Memory B cell (primary cell): Measurements from ENCODE around the gene RIBC2.

ENCODE experiments used
- ATAC-seq: fragments of 150-1000 bp; cut with Tn5 transposase; 2 replicates; pipeline ENCODE4 v1.10.0; 2021; ENCODE audit warnings: low read depth, mild to moderate bottlenecking, moderate library complexity
- DNase-seq, 2 donors: peaks; one replicate each; pipeline ENCODE4 v3.0.0; 2022; ENCODE audit warnings: low spot score in 2 of 2
- H3K27ac Mint-ChIP-seq: one replicate; pipeline ENCODE4 v1.8.0; 2022; ENCODE audit warnings: mild to moderate bottlenecking, moderate library complexity, mixed read lengths
- H3K27me3 Mint-ChIP-seq: one replicate; pipeline ENCODE4 v1.8.0; 2022; ENCODE audit warnings: mixed read lengths
- H3K36me3 Mint-ChIP-seq: one replicate; pipeline ENCODE4 v1.8.0; 2022; ENCODE audit warnings: mild to moderate bottlenecking, mixed read lengths
- H3K4me1 Mint-ChIP-seq: one replicate; pipeline ENCODE4 v1.8.0; 2022; ENCODE audit warnings: mixed read lengths
- H3K4me3 Mint-ChIP-seq: one replicate; pipeline ENCODE4 v1.8.0; 2022; ENCODE audit warnings: mild to moderate bottlenecking, moderate library complexity, mixed read lengths
- H3K9me3 Mint-ChIP-seq: one replicate; pipeline ENCODE4 v1.8.0; 2022; ENCODE audit warnings: mixed read lengths

Gene RIBC2

GRCh38 chr22:45480717-45481116, 67.2 kb downstream of the RIBC2 start:
- no peak for DNase-seq
- Mint-ChIP-seq H3K36me3 (no peaks in the 10 kb centered on the region), H3K27me3 (peaks cover 12% of the 10 kb centered on the region), H3K4me3 (no peak overlapping the region), H3K27ac (no peak overlapping the region), H3K4me1 (no peaks in the 10 kb centered on the region), H3K9me3 (peaks cover 6% of the 10 kb centered on the region)
- no peak for ATAC-seq

- H3K4me3 Mint-ChIP-seq = no peak overlapping the region
- no peak for ATAC-seq
- no peaks in the 10 kb centered on the region for H3K36me3 Mint-ChIP-seq
- H3K27me3 Mint-ChIP-seq = peaks cover 14% of the 10 kb centered on the region
- H3K9me3 Mint-ChIP-seq = peaks cover 7% of the 10 kb centered on the region
- H3K27ac Mint-ChIP-seq = no peak overlapping the region
- no peak for DNase-seq
- no peaks in the 10 kb centered on the region for H3K4me1 Mint-ChIP-seq
Measured at GRCh38 chr22:45481661-45482060, 68.2 kb downstream of the RIBC2 start.
